K562 (cell line): ENCODE data around the gene ENTPD3. TPM values are rescaled to one million over a fixed set of nuclear protein-coding genes. Genes with fewer than 3 reads are reported as not detected.

Experiments used
- BCOR ChIP-seq: fragments of 450-650 bp; IDR thresholded peaks from 2 replicates; pipeline ENCODE4 v1.6.1; 2016
- CEBPB ChIP-seq: fragments of 450-650 bp; IDR thresholded peaks from 2 replicates; pipeline ENCODE4 v1.6.1; 2016; ENCODE audit warnings: missing genetic modification characterization, missing compliant biosample characterization
- FOS ChIP-seq: IDR thresholded peaks from 3 replicates; pipeline ENCODE4 v1.6.1; 2011; ENCODE audit not compliant: insufficient read length; ENCODE audit errors: extremely low read depth
- JUN ChIP-seq, 2 experiments: sonication (generic) in 1 of 2; formaldehyde crosslinking in 1 of 2; IDR thresholded peaks; 2 replicates each; pipeline versions ENCODE4 v1.6.1 to v1.8.0; 2012 to 2022; ENCODE audit warnings: borderline replicate concordance in 2 of 2, mild to moderate bottlenecking in 2 of 2, improper control_type of control experiment in 1 of 2, low read depth in 1 of 2, low read length in 1 of 2, missing genetic modification reagents in 1 of 2
- POLR2B ChIP-seq: fragments of 450-650 bp; IDR thresholded peaks from 2 replicates; pipeline ENCODE4 v1.6.1; 2018; ENCODE audit warnings: low read depth; ENCODE audit not compliant: partially characterized antibody
- SMARCA5 ChIP-seq: fragments of 450-650 bp; IDR thresholded peaks from 2 replicates; pipeline ENCODE4 v1.6.1; 2016
- ZBTB17 ChIP-seq: fragments of 450-650 bp; formaldehyde crosslinking; IDR thresholded peaks from 2 replicates; pipeline ENCODE4 v1.4.0; 2020; ENCODE audit warnings: mild to moderate bottlenecking
- ZNF24 ChIP-seq: fragments of 450-650 bp; IDR thresholded peaks from 2 replicates; pipeline ENCODE4 v1.6.1; 2016
- polyA plus RNA-seq, 8 experiments: library from polyadenylated mRNA; depleted of rRNA in 4 of 8; stranded (reverse) in 5 of 8; unstranded in 3 of 8; fragments of >200 nt; fragmentation: Nextera tagmentation in 2 of 8; fragmentation: Illumina TruSeq in 1 of 8; extraction: Ambion mirVana in 2 of 8; extraction: Trizol in 1 of 8; gene quantifications; 2 replicates each; pipeline versions ENCODE4 v1.2.1 to v1.2.3, GENCODE V29; 2011 to 2014; ENCODE audit warnings: inconsistent platforms in 1 of 8, missing spikeins in 1 of 8
- total RNA-seq, 7 experiments: library from RNA; depleted of rRNA in 6 of 7; stranded (reverse); fragments of >200 nt in 6 of 7; fragmentation: Illumina TruSeq in 2 of 7; extraction: Trizol in 2 of 7; gene quantifications; 2 replicates each; pipeline versions ENCODE4 v1.2.1 to v1.2.3, GENCODE V29; 2011 to 2021; ENCODE audit warnings: low replicate concordance in 1 of 7
- TF ChIP-seq, protein P1 (sequence below), 2 experiments: fragments of 450-650 bp in 1 of 2; sonication (generic) in 1 of 2; formaldehyde crosslinking in 1 of 2; IDR thresholded peaks; 2 replicates each; pipeline versions ENCODE4 v1.7.1 to v1.9.0; 2016 to 2022; ENCODE audit warnings: inconsistent platforms in 1 of 2, mild to moderate bottlenecking in 1 of 2, missing genetic modification reagents in 1 of 2
- TF ChIP-seq, protein P2 (sequence below): fragments of 200-800 bp; sonication (Bioruptor generic); IDR thresholded peaks from 2 replicates; pipeline ENCODE4 v1.6.1; 2017; ENCODE audit warnings: missing genetic modification characterization, missing compliant biosample characterization
- TF ChIP-seq, protein P3 (sequence below): fragments of 450-650 bp; IDR thresholded peaks from 2 replicates; pipeline ENCODE4 v1.6.1; 2016; ENCODE audit warnings: antibody characterized with exemption

ENTPD3 gene
- total and polyA plus RNA-seq, 9 of the 15 experiments (the other 6 are each of a cell fraction or from before 2014, with no cell fraction given), result 0.23 to 2.1 (median 0.58) TPM

DNA sequence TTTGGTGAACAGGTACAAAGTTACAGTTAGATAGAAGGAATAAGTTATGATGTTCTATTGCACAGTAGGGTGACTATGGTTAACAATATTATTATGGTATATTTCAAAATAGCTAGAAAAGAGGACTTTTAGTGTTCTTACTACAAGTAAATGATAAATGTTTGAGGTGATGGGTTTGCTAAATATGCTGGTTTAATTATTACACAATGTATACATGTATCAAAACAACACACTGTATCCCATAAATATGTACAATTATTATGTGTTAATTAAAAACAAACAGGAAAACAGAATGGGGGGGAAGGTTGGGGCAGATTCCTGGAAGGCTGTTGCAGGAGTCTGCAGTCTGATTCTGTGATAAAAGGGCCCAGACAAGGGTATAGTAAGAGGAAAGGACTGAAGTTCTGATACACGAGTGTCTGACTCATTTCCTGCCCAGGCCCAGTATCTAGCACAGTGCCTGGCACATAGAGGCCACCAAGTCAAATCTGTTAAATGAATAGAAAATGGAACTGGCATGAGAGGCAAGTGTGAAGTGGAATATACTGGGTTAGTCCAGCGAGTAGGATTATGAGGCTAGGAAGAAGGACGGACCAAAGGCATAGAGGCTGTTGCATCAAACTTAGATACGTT lies 7.2 kb upstream of the ENTPD3 start (continued):
- TF ChIP-seq, protein P1, sequence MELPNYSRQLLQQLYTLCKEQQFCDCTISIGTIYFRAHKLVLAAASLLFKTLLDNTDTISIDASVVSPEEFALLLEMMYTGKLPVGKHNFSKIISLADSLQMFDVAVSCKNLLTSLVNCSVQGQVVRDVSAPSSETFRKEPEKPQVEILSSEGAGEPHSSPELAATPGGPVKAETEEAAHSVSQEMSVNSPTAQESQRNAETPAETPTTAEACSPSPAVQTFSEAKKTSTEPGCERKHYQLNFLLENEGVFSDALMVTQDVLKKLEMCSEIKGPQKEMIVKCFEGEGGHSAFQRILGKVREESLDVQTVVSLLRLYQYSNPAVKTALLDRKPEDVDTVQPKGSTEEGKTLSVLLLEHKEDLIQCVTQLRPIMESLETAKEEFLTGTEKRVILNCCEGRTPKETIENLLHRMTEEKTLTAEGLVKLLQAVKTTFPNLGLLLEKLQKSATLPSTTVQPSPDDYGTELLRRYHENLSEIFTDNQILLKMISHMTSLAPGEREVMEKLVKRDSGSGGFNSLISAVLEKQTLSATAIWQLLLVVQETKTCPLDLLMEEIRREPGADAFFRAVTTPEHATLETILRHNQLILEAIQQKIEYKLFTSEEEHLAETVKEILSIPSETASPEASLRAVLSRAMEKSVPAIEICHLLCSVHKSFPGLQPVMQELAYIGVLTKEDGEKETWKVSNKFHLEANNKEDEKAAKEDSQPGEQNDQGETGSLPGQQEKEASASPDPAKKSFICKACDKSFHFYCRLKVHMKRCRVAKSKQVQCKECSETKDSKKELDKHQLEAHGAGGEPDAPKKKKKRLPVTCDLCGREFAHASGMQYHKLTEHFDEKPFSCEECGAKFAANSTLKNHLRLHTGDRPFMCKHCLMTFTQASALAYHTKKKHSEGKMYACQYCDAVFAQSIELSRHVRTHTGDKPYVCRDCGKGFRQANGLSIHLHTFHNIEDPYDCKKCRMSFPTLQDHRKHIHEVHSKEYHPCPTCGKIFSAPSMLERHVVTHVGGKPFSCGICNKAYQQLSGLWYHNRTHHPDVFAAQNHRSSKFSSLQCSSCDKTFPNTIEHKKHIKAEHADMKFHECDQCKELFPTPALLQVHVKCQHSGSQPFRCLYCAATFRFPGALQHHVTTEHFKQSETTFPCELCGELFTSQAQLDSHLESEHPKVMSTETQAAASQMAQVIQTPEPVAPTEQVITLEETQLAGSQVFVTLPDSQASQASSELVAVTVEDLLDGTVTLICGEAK (IDR thresholded peaks at IDR 0.05), result peak; percentile 71
- TF ChIP-seq, protein P1 (CRISPR knock-in tag; IDR thresholded peaks at IDR 0.05), result no peak
- TF ChIP-seq ZNF24 (peak; percentile 36; the same call in 1 of the 2 replicates), FOS (peak; percentile 9), SMARCA5 (peak; percentile 40; the same call in 1 of the 2 replicates), CEBPB (tag) (peak; percentile 83), ZBTB17 (no peak), JUN (IDR thresholded peaks at IDR 0.05; ENCODE audit: borderline replicate concordance, low read depth, low read length) (peak; percentile 52; the same call in 1 of the 2 replicates), JUN (CRISPR knock-in tag; IDR thresholded peaks at IDR 0.05; ENCODE audit: borderline replicate concordance) (no peak), BCOR (peak; percentile 66), POLR2B (no peak)
- TF ChIP-seq, protein P2, sequence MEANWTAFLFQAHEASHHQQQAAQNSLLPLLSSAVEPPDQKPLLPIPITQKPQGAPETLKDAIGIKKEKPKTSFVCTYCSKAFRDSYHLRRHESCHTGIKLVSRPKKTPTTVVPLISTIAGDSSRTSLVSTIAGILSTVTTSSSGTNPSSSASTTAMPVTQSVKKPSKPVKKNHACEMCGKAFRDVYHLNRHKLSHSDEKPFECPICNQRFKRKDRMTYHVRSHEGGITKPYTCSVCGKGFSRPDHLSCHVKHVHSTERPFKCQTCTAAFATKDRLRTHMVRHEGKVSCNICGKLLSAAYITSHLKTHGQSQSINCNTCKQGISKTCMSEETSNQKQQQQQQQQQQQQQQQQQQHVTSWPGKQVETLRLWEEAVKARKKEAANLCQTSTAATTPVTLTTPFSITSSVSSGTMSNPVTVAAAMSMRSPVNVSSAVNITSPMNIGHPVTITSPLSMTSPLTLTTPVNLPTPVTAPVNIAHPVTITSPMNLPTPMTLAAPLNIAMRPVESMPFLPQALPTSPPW (CRISPR knock-in tag), result peak; percentile 28; the same call in 1 of the 2 replicates
- TF ChIP-seq, protein P3, sequence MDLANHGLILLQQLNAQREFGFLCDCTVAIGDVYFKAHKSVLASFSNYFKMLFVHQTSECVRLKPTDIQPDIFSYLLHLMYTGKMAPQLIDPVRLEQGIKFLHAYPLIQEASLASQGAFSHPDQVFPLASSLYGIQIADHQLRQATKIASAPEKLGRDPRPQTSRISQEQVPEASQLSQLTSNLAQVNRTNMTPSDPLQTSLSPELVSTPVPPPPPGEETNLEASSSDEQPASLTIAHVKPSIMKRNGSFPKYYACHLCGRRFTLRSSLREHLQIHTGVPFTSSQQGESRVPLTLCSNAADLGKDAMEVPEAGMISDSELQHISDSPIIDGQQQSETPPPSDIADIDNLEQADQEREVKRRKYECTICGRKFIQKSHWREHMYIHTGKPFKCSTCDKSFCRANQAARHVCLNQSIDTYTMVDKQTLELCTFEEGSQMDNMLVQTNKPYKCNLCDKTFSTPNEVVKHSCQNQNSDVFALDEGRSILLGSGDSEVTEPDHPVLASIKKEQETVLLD, result 0 out of 2 replicates have a peak, but pooled peaks have one; percentile 39
